ENCODE results near the gene ASCL2. TPM values are rescaled to one million over a fixed set of nuclear protein-coding genes. Genes with fewer than 3 reads are reported as not detected.

The ASCL2 gene
- total RNA-seq, 1 donor = not detected

- no peak overlapping the region for H3K4me2 ChIP-seq (ENCODE audit: insufficient read depth, low read length)
- H3K9me3 ChIP-seq (ENCODE audit: low read depth, low read length) = no peaks in the 10 kb centered on the region
- no peak overlapping the region for H3K4me3 ChIP-seq (ENCODE audit: insufficient read depth, low read length)
- H4K20me1 ChIP-seq (ENCODE audit: insufficient read depth, low read length) = no peaks in the 10 kb centered on the region
- no peak overlapping the region for H3K27ac ChIP-seq (ENCODE audit: low read depth, low read length)
- H3K36me3 ChIP-seq (ENCODE audit: insufficient read depth, low read length) = no peaks in the 10 kb centered on the region
- no peaks in the 10 kb centered on the region for H3K79me2 ChIP-seq (ENCODE audit: insufficient read depth, low read length)
- peaks cover 13% of the 10 kb centered on the region for H3K4me1 ChIP-seq (ENCODE audit: insufficient read depth, low read length)
- H2AFZ ChIP-seq (ENCODE audit: low read length) = no peak overlapping the region
- no peaks in the 10 kb centered on the region for H3K27me3 ChIP-seq (ENCODE audit: insufficient read depth, low read length)
- peak; percentile 73 for DNase-seq (ENCODE audit: insufficient read length, low spot score, missing footprints)
- TF ChIP-seq CTCF (IDR thresholded peaks at IDR 0.05; ENCODE audit: extremely low read depth, low read depth, low read length) = no peak
Observed at GRCh38 chr11:2313051-2313951, 42.9 kb upstream of the ASCL2 start.

GRCh38 chr11:2312232-2313042, 42.0 kb upstream of the ASCL2 start:
- peak overlapping the region; percentile 11 for H3K4me2 ChIP-seq (ENCODE audit: insufficient read depth, low read length)
- no peaks in the 10 kb centered on the region for H4K20me1 ChIP-seq (ENCODE audit: insufficient read depth, low read length)
- no peak for TF ChIP-seq CTCF (IDR thresholded peaks at IDR 0.05; ENCODE audit: extremely low read depth, low read depth, low read length)
- peak; percentile 95 for DNase-seq (ENCODE audit: insufficient read length, low spot score, missing footprints)
- no peak overlapping the region for H3K27ac ChIP-seq (ENCODE audit: low read depth, low read length)
- peak overlapping the region; percentile 72 for H2AFZ ChIP-seq (ENCODE audit: low read length)
- H3K36me3 ChIP-seq (ENCODE audit: insufficient read depth, low read length) = no peaks in the 10 kb centered on the region
- no peaks in the 10 kb centered on the region for H3K27me3 ChIP-seq (ENCODE audit: insufficient read depth, low read length)
- peaks cover 13% of the 10 kb centered on the region for H3K4me1 ChIP-seq (ENCODE audit: insufficient read depth, low read length)
- H3K4me3 ChIP-seq (ENCODE audit: insufficient read depth, low read length) = no peak overlapping the region
- H3K9me3 ChIP-seq (ENCODE audit: low read depth, low read length) = no peaks in the 10 kb centered on the region
- no peaks in the 10 kb centered on the region for H3K79me2 ChIP-seq (ENCODE audit: insufficient read depth, low read length)

GRCh38 chr11:2311353-2312133, 41.2 kb upstream of the ASCL2 start:
- Histone ChIP-seq H2AFZ (ENCODE audit: low read length) (peak overlapping the region; percentile 72), H3K27ac (ENCODE audit: low read depth, low read length) (no peak overlapping the region), H3K4me3 (ENCODE audit: insufficient read depth, low read length) (no peak overlapping the region), H4K20me1 (ENCODE audit: insufficient read depth, low read length) (no peaks in the 10 kb centered on the region), H3K79me2 (ENCODE audit: insufficient read depth, low read length) (no peaks in the 10 kb centered on the region), H3K9me3 (ENCODE audit: low read depth, low read length) (no peaks in the 10 kb centered on the region), H3K36me3 (ENCODE audit: insufficient read depth, low read length) (no peaks in the 10 kb centered on the region), H3K4me1 (ENCODE audit: insufficient read depth, low read length) (peaks cover 14% of the 10 kb centered on the region), H3K4me2 (ENCODE audit: insufficient read depth, low read length) (no peak overlapping the region), H3K27me3 (ENCODE audit: insufficient read depth, low read length) (no peaks in the 10 kb centered on the region)
- peak; percentile 73 for DNase-seq (ENCODE audit: insufficient read length, low spot score, missing footprints)
- TF ChIP-seq CTCF (IDR thresholded peaks at IDR 0.05; ENCODE audit: extremely low read depth, low read depth, low read length) = no peak

Measured in osteoblast (primary cell).